ENCODE data around the gene JPT2.
A peak's percentile ranks its signal among the peaks of the same experiment; 100 is the strongest.
"Not testable (repeated sequence)": the region's sequence is repeated elsewhere in the genome, so short reads cannot be mapped to it uniquely, and the experiment has no call there.

The JPT2 gene

DNA sequence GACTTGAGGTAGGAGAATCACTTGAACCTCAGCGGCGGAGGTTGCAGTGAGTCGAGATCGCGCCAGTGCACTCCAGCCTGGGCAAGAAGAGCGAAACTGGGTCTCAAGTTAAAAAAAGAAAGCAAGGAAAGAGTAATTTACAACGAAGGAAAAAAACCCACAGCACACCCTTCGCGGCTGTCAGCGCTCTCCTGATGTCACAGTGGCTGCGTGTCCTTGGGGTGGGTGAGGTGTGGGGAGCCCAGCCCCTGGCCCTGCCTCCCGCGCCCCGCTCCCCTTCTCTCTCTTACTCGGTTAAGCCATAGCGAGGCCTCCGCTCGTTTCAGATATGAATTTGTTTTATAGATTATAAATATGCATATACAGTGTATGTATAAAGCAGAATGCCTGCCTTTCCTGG lies 740 bp upstream of the JPT2 start:
- DNase-seq = no peak

DNA sequence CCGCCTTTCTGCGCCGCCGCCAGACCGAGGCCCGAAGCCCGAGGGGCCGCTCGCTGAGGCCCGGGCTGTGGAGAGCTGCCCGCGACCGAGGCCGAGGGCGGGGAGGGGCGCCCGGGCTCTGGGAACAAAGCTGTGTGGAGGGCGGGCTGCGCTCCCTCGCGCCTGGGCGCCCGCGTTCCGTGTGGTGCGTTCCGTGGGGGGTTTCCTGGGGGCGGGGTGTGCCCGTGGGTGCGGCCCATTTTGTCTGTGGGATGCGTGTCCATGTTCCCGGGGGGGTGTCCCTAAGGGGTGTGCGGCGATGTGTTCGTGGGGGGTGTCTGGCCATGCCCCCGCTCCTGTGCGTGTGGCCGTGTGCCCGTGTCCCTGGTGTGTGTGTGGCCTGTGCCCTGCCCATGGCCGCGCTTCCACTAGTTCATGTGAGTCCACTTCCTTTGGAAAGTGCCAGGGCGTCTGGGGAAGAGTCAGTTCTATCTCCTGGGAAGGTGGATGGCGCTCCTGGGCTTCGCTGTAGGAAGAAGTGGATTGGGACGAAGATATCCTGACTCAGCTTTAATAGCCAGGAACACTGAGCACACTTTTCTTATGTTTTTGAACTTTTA lies 520 bp downstream of the JPT2 start:
- no peak for DNase-seq

DNA sequence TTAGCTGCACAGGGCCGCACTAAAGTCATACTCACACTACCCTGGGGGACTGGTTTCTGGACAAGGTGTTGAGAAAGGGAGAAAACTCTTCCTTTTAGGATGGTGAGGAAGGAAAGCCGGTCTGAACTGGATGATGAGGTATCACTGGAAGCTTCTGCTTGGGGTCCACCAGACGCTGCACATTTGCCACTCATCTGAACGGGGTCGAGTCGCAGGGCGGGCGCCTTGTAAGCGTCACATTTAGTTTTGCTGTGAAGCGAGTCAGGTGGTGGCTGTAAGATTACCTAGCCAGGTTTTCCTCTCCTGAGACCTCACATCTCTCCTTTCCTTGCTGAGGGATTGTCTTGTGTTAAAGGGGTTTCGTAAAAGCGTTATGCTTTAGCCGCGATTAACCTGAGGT lies 2.3 kb downstream of the JPT2 start:
- no peak for DNase-seq

- no peak for DNase-seq
Measured at GRCh38 chr16:1681032-1681431, 3.0 kb downstream of the JPT2 start.

GRCh38 chr16:1687427-1688316 lies 9.6 kb downstream of the JPT2 start:
- no peak for DNase-seq

DNA sequence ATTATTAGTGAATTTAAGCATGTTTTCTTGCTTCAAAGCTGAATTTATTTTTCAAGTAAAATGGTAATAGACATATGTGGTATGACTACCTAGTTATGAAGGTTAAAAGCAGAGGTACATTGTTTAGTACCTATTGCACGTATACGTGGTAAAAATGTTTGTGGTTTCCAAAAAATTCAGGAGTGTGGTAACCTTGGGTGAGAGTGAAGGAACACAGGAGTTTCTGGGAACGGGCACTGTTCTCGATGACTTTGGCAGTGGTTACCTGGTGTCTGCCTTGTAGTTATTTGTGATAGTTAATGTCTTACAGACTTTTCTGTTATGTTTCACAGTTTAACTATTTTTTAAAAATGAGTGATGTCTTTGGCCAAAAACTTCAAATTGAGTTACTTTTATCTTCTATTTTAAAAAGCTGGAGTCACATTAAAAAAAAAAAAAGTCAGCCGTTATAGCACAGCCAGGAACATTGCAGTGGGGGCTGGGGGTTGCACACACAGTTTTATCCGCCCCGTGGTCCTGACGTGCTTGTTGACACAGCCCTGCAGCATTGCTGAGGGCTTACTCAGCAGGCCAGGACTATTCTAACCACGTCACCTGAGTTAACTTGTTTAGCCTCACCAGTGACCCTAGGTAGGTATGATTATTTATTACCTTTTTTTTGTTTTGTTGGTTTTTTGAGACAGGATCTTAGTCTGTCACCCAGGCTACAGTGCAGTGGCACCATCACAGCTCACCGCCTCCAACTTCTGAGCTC lies 10.9 kb downstream of the JPT2 start:
- DNase-seq = no peak

DNA sequence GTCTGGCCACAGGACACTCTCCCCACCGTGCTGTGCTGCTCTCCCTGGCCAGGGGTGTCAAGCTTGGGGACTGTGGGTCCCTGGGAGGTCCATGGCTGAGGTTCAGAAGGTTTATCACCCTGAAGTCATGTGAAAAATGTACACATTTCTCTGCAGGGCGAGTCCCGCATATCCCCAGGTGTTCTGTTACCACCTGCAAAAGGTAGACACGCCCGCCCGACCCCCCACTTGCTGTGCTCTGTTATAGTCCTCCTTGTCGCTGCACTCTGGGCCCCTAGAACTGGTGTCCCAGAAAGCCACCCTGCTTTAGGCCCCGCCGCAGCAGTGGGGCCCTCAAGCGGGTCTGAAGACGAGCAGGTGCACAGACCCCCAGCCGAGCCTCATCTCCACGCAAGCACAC lies 11.8 kb downstream of the JPT2 start:
- DNase-seq = no peak

DNA sequence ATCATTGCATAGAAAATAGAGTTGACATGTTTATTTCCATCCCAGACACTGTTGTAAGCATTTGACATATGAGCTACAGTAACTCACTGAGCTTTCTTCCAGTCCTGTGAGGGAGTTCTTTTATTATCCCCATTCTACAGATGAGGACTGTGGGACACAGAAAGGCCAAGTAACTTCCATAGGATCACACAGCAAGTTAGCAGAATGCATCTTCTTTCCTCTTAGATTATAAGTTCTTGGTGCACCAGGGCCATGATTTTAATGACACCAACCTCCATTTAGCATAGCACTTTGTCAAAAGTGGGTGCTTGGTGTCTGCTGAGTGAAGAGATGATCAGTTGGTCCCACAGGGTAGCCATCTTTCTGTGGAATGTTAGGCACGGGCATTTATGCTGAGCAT lies 12.7 kb downstream of the JPT2 start:
- DNase-seq = no peak

- DNase-seq = no peak
Measured at GRCh38 chr16:1691276-1691675, 13.2 kb downstream of the JPT2 start.

DNA sequence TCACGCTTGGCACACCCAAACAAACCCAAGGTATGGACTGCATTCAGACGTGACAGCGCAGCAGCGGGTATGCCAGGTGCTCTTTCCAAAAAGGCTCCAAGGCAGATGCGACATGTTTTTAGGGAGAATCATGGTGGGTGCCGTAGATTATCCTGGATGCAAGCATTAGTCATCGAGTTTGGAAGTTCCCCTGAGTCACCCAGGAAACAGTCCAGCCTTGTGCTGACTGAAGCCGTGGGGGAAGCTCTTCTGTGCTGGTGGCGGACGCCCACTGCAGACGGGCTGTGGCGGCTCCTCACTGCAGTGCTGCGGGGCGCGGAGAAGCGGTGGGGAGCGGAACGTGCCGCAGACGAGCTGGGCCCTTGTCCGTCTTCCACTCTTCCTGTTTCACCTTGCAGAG lies 13.9 kb downstream of the JPT2 start:
- peak in 1 of 2 donors; percentile 21 for DNase-seq

DNA sequence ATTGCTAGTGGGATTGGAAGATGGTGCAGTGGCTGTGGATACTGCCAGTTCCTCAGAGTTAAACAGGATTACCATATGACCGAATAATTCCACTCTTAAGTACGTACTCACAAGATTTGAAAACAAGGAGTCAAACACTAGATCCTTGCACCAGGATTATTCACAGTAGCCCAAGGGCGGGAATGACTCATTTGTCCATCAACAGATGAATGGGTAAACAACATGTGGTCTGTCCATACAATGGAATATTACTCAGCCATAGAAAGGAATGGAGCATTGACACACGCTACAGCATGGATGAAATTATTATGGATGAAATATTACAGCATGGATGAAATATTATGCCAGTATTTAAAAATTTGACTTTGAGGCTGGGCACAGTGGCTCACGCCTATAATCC lies 18.8 kb downstream of the JPT2 start:
- no peak for DNase-seq

- DNase-seq = no peak
Measured at GRCh38 chr16:1698680-1699079, 20.6 kb downstream of the JPT2 start.

DNA sequence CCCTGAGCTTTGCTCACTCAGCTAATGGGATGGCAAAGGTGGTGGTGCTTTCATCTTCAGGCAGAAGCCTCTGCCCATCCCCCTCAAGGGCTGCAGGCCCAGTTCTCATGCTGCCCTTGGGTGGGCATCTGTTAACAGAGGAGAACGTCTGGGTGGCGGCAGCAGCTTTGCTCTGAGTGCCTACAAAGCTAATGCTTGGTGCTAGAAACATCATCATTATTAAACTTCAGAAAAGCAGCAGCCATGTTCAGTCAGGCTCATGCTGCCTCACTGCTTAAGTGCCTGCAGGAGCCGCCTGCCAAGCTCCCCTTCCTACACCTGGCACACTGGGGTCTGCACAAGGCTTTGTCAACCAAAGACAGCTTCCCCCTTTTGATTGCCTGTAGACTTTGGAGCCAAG lies 22.2 kb downstream of the JPT2 start:
- no peak for DNase-seq

- DNase-seq = no peak
Measured at GRCh38 chr16:1701216-1701878, 23.3 kb downstream of the JPT2 start.

- not testable (repeated sequence) for DNase-seq
Measured at GRCh38 chr16:1705324-1705687, 27.2 kb downstream of the JPT2 start.

GRCh38 chr16:1705688-1706385 lies 27.8 kb downstream of the JPT2 start, which contains the start of gene MAPK8IP3:
TSS of gene MAPK8IP3 (plus strand) at chr16:1706195. CDS start at chr16:1706340, 145 bp downstream.
- peak; percentile 88 to 93 for DNase-seq

DNA sequence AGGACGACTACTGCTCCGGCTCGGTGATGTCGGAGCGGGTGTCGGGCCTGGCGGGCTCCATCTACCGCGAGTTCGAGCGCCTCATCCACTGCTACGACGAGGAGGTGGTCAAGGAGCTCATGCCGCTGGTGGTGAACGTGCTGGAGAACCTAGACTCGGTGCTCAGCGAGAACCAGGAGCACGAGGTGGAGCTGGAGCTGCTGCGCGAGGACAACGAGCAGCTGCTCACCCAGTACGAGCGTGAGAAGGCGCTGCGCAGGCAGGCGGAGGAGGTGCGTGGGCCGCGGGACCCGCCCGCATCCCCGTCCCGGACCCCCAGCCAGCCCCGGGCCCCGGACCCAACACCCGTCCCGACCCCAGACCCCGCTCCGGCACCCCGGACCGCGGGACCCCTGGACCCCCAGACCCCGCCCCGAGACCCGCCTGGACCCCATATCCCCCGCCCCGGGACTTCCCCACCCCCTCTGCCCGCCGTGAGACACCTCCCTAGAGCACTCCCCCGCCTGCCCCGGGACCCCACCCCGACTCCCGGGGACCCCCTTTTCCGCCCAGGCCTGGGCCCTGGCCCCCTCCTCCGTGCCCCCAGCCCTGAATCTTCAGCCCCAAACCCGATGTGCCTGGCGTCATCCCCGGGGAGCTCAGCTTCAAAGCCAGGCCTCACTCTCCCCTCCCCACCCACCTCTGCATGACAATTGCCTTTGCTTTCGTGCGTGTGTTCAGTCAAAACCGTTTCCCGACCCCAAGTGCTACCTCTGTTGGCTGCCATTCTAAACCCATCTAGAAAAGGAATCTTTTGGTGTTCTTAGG lies 28.5 kb downstream of the JPT2 start:
- DNase-seq = no peak

GRCh38 chr16:1707193-1707790 lies 29.2 kb downstream of the JPT2 start:
- peak in 1 of 2 donors; percentile 39 for DNase-seq

DNA sequence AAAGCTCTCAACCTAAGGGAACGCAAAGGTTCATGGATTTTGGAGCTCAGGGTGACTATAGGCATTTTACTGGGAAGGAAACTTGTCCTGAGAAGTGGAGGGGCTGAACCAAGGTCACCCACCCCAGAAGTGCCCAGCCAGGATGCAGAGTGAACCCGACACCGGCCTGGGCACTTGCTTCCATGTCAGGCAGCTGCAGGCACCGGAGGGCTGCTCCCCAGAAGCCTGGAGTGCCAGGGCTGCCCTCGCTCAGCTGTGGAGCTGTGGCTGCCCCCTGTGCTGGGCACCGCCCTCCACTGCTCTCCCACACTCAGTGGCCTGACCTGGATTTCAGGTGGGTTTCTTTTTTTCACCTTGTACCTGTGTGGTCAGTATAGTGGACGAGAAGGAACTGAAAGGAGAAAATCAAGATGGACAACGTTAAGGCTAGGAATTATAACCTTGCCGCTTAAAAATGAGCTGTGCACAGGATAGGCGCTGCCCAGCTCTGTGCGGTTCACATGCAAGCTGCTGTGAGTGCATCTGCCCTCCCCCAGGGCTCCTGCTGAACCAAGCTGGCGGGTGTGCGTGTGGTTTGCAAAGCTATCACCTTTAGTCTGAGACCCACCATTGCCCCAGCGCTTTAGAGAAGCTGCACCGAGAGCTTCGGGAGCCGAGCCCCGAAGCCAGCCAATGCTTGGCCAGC lies 30.1 kb downstream of the JPT2 start:
- DNase-seq = no peak

- DNase-seq = no peak
Measured at GRCh38 chr16:1708768-1709180, 30.7 kb downstream of the JPT2 start.

GRCh38 chr16:1709356-1709755 lies 31.3 kb downstream of the JPT2 start:
- DNase-seq = no peak

Measured in hippocampal formation (tissue), 2 donors.